ENCODE results near the gene ERN2. TPM values are rescaled to one million over a fixed set of nuclear protein-coding genes. Genes with fewer than 3 reads are reported as not detected.
"Not testable (repeated sequence)": the region's sequence is repeated elsewhere in the genome, so short reads cannot be mapped to it uniquely, and the experiment has no call there.

ERN2 gene
- total and polyA plus RNA-seq, 11 donors: 0.07 TPM; not detected in 10

DNA sequence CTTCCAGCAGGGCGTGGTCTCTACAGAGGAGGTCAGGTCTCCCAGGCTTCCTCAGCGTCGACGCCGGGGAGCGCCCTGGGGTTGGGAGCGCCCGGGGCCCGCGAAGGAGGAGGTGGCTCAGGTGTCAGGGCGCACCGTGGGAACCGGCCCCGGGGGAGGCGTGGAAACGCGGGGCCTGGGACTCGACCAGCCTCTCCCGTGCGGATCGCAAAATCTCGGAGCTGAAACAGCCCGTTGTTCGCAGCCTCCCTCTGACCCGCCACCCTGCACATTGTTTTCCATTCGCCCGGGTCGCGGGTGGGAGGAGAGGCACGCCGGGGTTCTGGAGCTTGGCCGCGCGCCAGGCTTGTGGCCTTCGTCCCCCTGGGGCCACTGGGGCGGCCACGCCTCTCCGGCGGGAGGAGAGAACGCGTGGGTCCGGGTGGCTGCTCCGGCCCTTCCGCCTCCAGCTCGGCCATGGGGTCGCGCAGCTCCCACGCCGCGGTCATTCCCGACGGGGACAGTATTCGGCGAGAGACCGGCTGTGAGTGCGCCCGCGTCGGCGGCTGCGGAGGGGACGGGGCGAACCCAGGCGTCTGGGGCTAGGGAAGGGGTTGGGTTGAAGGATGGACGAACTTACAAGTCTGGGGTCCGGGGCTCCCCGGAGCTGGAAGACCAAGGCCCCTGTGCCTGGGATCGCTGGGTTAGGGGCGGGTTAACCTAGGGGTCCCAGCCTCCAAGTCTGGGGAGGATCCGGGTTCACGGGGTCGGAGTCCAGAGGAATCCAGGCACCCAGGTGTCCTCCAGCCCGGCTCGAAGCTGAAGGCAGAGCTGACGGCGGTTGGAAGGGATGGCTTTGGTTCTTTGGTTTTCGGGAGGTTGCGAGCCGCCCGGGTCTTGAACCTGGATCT lies 41.8 kb upstream of the ERN2 start, which contains the start of gene CHP2:
TSS of gene CHP2 (plus strand) at position 433 of the 890 bp plus-strand sequence. CDS start at position 457, 24 bp downstream.
- DNase-seq (peak; percentile 13 to 70 (median 26)), ATAC-seq (no peak)
- no peak for TF ChIP-seq POLR2A (IDR thresholded peaks at IDR 0.05)
- TF ChIP-seq, protein P1, sequence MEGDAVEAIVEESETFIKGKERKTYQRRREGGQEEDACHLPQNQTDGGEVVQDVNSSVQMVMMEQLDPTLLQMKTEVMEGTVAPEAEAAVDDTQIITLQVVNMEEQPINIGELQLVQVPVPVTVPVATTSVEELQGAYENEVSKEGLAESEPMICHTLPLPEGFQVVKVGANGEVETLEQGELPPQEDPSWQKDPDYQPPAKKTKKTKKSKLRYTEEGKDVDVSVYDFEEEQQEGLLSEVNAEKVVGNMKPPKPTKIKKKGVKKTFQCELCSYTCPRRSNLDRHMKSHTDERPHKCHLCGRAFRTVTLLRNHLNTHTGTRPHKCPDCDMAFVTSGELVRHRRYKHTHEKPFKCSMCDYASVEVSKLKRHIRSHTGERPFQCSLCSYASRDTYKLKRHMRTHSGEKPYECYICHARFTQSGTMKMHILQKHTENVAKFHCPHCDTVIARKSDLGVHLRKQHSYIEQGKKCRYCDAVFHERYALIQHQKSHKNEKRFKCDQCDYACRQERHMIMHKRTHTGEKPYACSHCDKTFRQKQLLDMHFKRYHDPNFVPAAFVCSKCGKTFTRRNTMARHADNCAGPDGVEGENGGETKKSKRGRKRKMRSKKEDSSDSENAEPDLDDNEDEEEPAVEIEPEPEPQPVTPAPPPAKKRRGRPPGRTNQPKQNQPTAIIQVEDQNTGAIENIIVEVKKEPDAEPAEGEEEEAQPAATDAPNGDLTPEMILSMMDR (IDR thresholded peaks at IDR 0.05): no peak
- intact Hi-C loops (cut with DNase I): no loop called here
- H3K4me3 ChIP-seq: peak within 1 kb of the TSS in 10 of 12 donors; percentile 16 to 38 (median 27)
- H3K9me3 ChIP-seq: no peaks in the 10 kb centered on the region
- H3K4me1 ChIP-seq: peaks cover 0 to 10% (median 6%) of the 10 kb centered on the region in 12 donors
- 2 to 5% (median 4%) methylated on average over 56 to 80 of the region's 80 CpGs for WGBS, 4 donors
- H3K36me3 ChIP-seq: no peaks in the 10 kb centered on the region
- H3K27me3 ChIP-seq: peaks cover 15 to 65% (median 28%) of the 10 kb centered on the region in 9 donors
- H3K27ac ChIP-seq: no peak within 1 kb of the TSS

DNA sequence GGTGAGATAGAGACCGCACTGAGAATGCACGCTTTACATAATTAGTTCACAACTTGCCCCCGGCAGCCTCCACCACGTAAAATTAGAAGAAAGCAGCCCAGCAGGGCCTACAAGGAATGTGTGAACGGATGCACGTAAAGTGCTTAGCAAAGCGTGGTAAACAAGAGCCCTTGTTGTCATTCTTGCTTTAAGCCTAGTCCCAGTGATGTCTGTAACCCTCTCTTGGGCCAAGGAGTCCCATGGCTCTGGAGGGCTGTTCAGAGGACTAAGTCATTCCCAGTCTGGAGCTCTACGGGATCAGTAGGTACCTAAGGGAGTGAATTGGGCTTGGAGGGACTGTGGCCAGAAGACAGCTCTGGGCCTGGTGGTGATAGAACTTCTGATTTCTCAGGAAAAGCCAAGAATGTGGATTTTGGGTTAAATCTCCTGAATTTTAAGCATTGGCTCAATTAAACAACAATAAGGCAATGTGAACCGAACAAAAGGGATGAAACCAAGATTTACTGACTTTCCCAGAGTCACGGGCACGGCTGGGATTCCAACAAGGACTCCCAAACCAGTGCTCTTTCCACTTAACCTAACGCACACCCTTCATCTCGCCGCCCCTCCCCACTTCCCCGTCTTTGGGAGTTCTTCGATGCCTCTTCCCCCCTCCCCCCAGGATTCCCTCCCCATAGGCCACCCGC lies 41.0 kb upstream of the ERN2 start:
- TF ChIP-seq POLR2A (IDR thresholded peaks at IDR 0.05): no peak
- TF ChIP-seq, protein P1 (IDR thresholded peaks at IDR 0.05): no peak
- peak overlapping the region in 4 of 12 donors; percentile 16 to 38 (median 26) for H3K4me3 ChIP-seq
- peaks cover 0 to 10% (median 6%) of the 10 kb centered on the region in 12 donors for H3K4me1 ChIP-seq
- intact Hi-C loops (cut with DNase I): no loop called here
- no peak for DNase-seq
- WGBS, 4 donors: 34 to 46% (median 39%) methylated on average over 15 to 17 of the region's 17 CpGs
- H3K9me3 ChIP-seq: no peaks in the 10 kb centered on the region
- H3K36me3 ChIP-seq: no peaks in the 10 kb centered on the region
- H3K27me3 ChIP-seq: peaks cover 15 to 61% (median 28%) of the 10 kb centered on the region in 9 donors
- H3K27ac ChIP-seq: no peak overlapping the region
- ATAC-seq: no peak

DNA sequence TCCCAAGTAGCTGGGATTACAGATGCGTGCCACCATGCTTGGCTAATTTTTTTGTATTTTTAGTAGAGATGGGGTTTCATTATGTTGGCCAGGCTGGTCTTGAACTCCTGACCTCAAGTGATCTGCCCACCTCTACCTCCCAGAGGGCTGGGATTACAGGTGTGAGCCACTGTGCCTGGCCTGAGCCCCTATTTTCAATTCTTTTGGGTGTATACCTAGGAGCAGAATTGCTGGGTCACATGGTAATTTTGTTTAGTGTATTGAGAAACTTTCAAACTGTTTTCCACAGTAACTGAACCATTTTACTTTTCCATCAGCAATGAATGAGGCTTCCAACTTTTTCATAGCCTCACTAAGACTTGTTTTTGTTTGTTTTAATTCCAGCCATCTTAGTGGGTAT lies 38.0 kb upstream of the ERN2 start:
- H3K36me3 ChIP-seq; intact Hi-C loops (cut with DNase I); H3K4me3 ChIP-seq; H3K4me1 ChIP-seq; ATAC-seq; DNase-seq; H3K27ac ChIP-seq; H3K9me3 ChIP-seq: not testable (repeated sequence)
- 67 to 90% (median 86%) methylated on average over 1 of the region's 1 CpG for WGBS, 4 donors
- peaks cover 15 to 36% (median 26%) of the 10 kb centered on the region in 9 donors for H3K27me3 ChIP-seq

DNA sequence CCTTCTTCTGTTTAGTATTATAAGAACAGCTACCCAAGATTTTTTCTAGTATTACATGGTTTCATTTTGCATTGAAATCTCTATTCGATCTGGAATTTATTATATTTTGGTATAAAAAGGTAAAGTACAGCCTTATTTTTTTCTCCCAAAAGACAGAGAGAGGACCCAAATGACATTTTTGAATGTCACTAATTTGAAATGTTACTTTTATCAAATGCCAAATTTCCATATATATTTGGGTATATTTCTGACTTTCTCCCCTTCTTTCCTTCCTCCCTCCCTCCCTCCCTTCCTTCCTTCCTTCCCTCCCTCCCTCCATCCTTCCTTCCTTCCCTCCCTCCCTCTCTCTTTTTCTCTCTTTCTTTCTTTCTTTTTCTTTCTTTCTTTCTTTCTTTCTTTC lies 35.6 kb upstream of the ERN2 start:
- Histone ChIP-seq H3K27me3 (peaks cover 0 to 24% (median 5%) of the 10 kb centered on the region in 9 donors), H3K27ac (no peak overlapping the region), H3K36me3 (no peaks in the 10 kb centered on the region), H3K4me1 (no peaks in the 10 kb centered on the region), H3K9me3 (peaks cover 0 to 9% (median 0%) of the 10 kb centered on the region in 12 donors), H3K4me3 (no peak overlapping the region)
- DNase-seq: no peak
- no peak for ATAC-seq
- intact Hi-C loops (cut with DNase I): no loop called here
- TF ChIP-seq, protein P1 (IDR thresholded peaks at IDR 0.05): no peak
- no peak for TF ChIP-seq POLR2A (IDR thresholded peaks at IDR 0.05)
- 60 to 78% (median 69%) methylated on average over 1 of the region's 1 CpG for WGBS, 4 donors

All from heart left ventricle (tissue), 16 donors.